GM21576 (cell line): ENCODE results near the gene DAAM1.

Experiments
- ATAC-seq: cut with Tn5 transposase; IDR thresholded peaks from one replicate; pipeline ENCODE4 v1.9.1; 2021; ENCODE audit warnings: mild to moderate bottlenecking, moderate library complexity; ENCODE audit not compliant: unreplicated experiment

Gene DAAM1

GRCh38 chr14:59187118-59187517 lies 1.3 kb upstream of the DAAM1 start:
- ATAC-seq: no peak

DNA sequence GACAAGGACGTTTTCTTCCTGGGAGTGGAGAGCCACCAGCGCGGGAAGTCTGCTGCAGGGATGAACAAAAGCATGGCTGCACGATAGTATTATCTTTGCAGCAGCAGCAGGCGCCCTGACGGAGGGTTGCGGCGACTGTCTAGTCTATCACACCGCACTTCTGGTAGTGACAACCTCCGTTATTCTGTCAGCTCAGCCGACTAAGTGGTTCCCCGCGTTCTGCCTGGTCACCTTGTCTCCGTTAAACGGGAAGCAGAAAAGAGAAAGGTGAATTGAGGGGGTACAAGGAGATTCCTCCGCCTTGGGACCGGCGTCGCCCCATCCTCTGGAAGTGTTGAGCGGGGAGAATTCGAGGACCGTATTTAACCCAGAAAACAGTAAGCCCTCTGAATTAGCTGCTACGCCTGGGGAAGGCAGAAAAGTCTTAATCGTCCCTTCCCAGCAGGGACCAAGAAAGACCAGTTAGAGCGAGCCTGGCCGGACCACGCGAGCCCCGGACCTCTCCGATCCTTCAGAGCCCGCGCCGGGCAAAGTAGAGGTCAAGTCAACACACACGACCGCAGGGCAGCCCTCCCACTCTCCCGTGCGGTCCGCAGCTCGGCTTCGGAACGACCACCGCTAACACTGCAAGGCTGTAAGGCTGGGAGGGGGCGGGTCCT lies 536 bp upstream of the DAAM1 start:
- ATAC-seq: peak; percentile 12

GRCh38 chr14:59189091-59189785 lies 771 bp downstream of the DAAM1 start:
- peak; percentile 15 for ATAC-seq

DNA sequence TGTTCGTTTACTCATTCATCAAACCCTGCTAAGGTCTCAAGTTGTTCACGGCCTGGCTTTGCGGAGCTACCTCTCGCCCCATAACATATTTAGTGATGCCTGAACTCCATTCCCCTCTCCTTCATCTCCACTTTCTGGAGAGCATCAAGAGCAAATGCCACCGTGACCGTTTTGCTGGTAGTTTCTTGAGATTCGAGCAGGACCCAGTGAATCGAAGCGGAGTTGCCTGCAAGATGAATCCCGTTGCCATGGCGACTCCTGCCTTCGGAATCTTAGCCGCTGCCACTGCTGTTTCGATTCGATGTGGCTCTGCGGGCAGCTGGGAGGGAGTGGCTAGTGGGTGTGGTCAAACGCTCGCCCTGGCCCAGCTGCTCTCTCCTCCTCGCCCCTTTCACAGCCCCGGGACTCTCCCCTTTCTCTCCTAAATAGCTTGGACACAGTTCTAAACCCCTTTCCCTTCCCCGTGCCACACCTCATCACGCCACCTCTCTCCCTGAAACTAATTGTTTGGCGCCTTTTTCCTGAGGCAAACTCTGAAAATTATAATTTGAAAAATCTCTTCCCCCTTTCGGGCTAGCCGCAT lies 1.4 kb downstream of the DAAM1 start:
- peak; percentile 46 for ATAC-seq

DNA sequence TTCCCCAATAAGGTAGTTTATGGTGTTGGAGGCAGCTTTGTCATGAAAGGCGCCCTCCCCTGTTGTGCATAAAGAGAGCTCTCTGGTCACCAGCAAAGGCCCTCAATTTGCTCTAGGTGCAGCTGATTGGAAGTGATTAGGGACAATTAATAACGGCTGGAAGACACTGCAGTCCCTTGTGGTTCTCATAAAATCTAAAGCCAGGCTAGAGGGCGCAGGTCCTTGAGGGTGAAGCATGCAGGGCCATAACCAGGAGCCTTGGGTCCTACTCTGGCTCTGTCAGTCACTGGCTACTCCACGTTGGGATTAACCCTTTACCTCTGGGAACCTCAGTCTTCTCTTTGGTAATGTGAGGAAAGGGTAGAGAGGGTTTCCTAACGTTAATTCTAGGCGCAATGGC lies 1.9 kb downstream of the DAAM1 start:
- ATAC-seq: peak; percentile 11

GRCh38 chr14:59195912-59196311 lies 7.4 kb downstream of the DAAM1 start:
- ATAC-seq: no peak

- no peak for ATAC-seq
Observed at GRCh38 chr14:59197695-59198262, 9.3 kb downstream of the DAAM1 start.

GRCh38 chr14:59199205-59199604 lies 10.7 kb downstream of the DAAM1 start:
- no peak for ATAC-seq

- ATAC-seq: no peak
Observed at GRCh38 chr14:59199614-59200013, 11.1 kb downstream of the DAAM1 start.

DNA sequence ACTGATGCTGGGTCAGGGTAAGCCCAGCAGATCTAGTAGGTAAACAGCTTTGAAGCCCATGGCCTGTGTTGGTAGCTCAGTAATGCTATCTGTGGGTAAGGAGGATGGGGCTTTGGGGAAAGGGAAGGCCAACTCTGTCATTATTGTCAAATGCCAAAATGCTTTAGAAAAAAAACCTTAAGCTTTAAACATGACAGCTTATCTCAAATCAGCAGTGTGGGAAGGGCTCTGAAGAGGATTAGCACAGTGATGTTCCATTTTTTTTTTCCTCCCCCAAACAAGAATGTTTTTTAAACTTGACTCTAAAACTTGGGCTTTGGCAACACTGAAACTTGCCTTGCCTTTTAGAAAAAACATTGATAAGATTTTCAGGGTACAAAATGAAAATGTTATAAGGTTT lies 11.7 kb downstream of the DAAM1 start:
- ATAC-seq: no peak

DNA sequence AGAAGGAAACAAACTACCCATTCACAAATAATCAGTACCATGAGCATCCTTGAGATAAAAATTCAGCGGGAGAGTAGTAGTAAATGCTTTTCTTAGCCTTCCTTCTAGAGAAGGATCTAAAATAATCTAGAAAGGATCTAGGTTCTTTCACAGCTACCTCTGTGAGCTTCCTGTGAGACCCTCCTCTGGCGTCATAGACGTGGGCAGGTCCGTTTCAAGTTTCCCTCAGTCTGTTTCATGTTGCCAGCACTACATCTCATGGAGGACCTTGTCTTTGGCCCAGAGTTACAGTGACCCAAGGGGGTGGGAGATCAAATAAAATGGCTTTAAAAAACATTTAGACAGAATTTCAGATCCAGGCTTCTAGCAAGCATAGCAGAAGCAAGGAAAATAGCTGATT lies 13.6 kb downstream of the DAAM1 start:
- no peak for ATAC-seq

DNA sequence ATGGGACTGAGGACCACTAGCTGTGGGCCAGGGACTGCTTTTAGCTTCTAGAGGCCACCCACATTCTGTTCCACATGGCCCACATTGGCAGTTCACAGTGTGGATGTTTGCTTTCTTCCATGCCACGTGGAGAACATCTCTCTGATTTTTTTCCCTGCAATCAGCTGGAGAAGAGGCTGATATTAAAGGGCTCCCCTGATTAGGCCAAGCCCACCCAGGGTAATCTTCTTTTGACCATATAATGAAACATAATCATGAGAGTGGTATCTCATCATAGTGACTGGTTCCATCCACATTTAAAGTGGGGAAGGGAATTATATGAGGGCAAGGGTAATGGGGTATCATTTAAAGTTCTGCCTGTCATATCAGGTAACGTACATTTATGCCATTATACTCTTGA lies 15.8 kb downstream of the DAAM1 start:
- ATAC-seq: no peak

GRCh38 chr14:59206892-59207291 lies 18.4 kb downstream of the DAAM1 start:
- ATAC-seq: no peak

- ATAC-seq: no peak
Observed at GRCh38 chr14:59207506-59207933, 19.1 kb downstream of the DAAM1 start.

- ATAC-seq: no peak
Observed at GRCh38 chr14:59208224-59208814, 19.9 kb downstream of the DAAM1 start.

- no peak for ATAC-seq
Observed at GRCh38 chr14:59208954-59209353, 20.5 kb downstream of the DAAM1 start.

GRCh38 chr14:59210621-59211020 lies 22.2 kb downstream of the DAAM1 start:
- no peak for ATAC-seq

DNA sequence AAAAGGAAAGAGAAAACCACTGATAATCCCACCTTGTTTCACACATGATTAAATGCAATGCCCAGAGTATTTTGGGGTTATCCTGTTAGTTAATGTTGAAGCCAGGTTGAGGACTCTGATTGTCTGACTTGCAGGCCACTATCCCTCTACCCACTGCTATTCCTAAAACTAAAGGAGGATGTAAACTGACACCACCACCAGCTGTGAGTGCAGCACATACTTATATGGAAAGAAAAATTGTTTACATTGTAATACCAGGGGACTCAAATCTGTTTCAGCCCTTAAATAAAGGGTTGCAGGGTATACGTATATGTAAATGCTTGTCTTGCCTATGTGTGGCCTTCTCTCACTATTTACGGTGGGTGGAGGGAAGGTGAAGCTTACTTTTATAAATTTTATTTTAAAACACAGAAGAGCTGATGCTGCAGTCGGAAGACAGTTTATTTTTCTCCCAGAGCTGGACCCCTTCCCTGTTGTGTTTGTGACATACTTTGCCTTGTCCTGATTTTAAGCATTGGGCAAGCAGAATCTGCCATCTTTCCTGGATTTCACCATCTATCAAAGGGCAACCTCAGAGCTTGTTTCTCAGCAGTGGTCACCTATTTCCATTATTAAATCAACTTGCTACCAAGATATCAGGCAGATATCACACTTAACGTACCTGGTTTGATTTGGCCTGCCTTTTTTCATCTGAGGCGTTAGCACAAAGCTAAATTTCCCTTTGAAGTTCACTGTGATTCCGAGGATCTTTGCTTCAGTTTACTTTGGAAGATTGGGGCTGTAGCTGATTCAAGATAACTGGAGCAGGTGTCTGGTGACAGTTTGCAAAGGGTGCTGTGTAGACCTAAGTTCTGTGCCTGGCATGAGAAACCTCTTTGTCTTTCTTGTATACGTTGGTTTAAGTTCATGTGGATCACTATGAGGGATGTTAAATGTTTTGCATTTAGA lies 25.2 kb downstream of the DAAM1 start:
- ATAC-seq: no peak

DNA sequence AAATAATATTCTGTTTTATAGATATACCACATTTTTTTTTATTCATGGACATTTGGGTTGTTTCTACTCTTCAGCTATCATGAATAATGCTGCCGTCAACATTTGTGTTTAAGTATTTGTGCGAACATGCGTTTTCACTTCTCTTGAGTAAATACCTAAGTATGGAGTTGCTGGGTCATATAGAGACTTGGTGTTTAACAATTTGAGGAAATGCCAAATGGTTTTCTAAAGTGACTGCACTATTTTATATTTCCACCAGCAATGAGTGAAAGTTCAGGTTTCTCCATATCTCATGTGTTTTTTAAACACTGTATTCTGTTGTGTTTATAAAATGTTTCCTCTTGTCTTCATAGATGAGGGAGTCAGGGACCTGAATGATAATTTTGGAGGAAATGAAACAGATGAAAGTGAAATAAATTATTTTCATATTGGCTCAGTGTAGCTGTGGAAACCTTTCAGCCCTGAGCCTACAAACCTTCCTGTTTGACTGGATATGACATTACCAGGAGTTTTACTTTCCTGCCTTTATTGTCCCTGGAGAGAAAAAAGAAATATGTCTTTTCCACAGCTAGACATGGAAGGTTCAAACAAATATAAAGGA lies 26.3 kb downstream of the DAAM1 start:
- peak; percentile 71 for ATAC-seq

GRCh38 chr14:59215322-59215721 lies 26.9 kb downstream of the DAAM1 start:
- no peak for ATAC-seq
